Right ventricle myocardium inferior (tissue), 1 donor: ENCODE measurements around the gene MAP3K20. TPM values are rescaled to one million over a fixed set of nuclear protein-coding genes. Genes with fewer than 3 reads are reported as not detected.
"Not testable (repeated sequence)": the region's sequence is repeated elsewhere in the genome, so short reads cannot be mapped to it uniquely, and the experiment has no call there.

Source experiments
- ATAC-seq: fragments of 200-7000 bp; cut with Tn5 transposase; one replicate; pipeline ENCODE4 v1.9.1; 2020; ENCODE audit warnings: mild to moderate bottlenecking, moderate library complexity
- DNase-seq: peaks from one replicate; pipeline ENCODE4 v3.0.0; 2021; ENCODE audit errors: missing footprints
- intact Hi-C: fragments of 100-400 bp; cut with DNase I; formaldehyde crosslinking; loops from one replicate; pipeline ENCODE4 v1.11.0; 2022
- total RNA-seq: library from RNA; stranded (reverse); fragmentation: NEBNext Ultra II Directional; extraction: Animal tissue kit (Norgen Biotek cat#: 25700); gene quantifications from one replicate; pipeline ENCODE4 v1.2.1, GENCODE V29; 2021
- donor health status: DM: no; HTN: yes; CAD: no; lungs with severe emphysema.

MAP3K20 gene
- total RNA-seq, 1 donor from 2014 or later = 435 TPM

- intact Hi-C loops = loop anchor here (2.0 kb wide), 1 partner anchor 41 kb away; no protein-coding TSS in a partner anchor
- no peak for ATAC-seq
- DNase-seq = no peak
Measured at GRCh38 chr2:173077506-173078177, 2.0 kb downstream of the MAP3K20 start.

GRCh38 chr2:173079141-173079540, 3.5 kb downstream of the MAP3K20 start:
- ATAC-seq (no peak), DNase-seq (no peak)
- intact Hi-C loops = no loop called here

- no peak for DNase-seq
- intact Hi-C loops = no loop called here
Measured at GRCh38 chr2:173079973-173080860, 4.6 kb downstream of the MAP3K20 start.

GRCh38 chr2:173086518-173087213, 11.0 kb downstream of the MAP3K20 start:
- DNase-seq = no peak
- intact Hi-C loops = loop anchor here (5.0 kb wide), 1 partner anchor 106 kb away; no protein-coding TSS in a partner anchor
- ATAC-seq = no peak

More at GRCh38 chr2:173079973-173080860, 4.6 kb downstream of the MAP3K20 start:
- ATAC-seq = no peak

GRCh38 chr2:173087214-173087581, 11.6 kb downstream of the MAP3K20 start:
- intact Hi-C loops = loop anchor here (5.0 kb wide), 1 partner anchor 105 kb away; no protein-coding TSS in a partner anchor
- ATAC-seq (no peak), DNase-seq (no peak)

- ATAC-seq (no peak), DNase-seq (no peak)
- intact Hi-C loops = loop anchor here (5.0 kb wide), 1 partner anchor 104 kb away; no protein-coding TSS in a partner anchor
Measured at GRCh38 chr2:173087793-173088496, 12.3 kb downstream of the MAP3K20 start.

- no peak for DNase-seq
- intact Hi-C loops = loop anchor here (5.0 kb wide), 2 partner anchors 63 to 117 kb away; no protein-coding TSS in a partner anchor
- peak; percentile 82 for ATAC-seq
Measured at GRCh38 chr2:173090276-173090877, 14.7 kb downstream of the MAP3K20 start.

- no peak for DNase-seq
- intact Hi-C loops = loop anchor here (5.0 kb wide), 2 partner anchors 64 to 116 kb away; no protein-coding TSS in a partner anchor
- ATAC-seq = peak; percentile 81
Measured at GRCh38 chr2:173090973-173091660, 15.5 kb downstream of the MAP3K20 start.

- intact Hi-C loops = loop anchor here (5.0 kb wide), 2 partner anchors 65 to 115 kb away; no protein-coding TSS in a partner anchor
Measured at GRCh38 chr2:173091910-173092309, 16.3 kb downstream of the MAP3K20 start.

GRCh38 chr2:173092844-173093402, 17.3 kb downstream of the MAP3K20 start:
- DNase-seq (no peak), ATAC-seq (no peak)
- intact Hi-C loops = loop anchor here (5.0 kb wide), 2 partner anchors 66 to 114 kb away; no protein-coding TSS in a partner anchor

More at GRCh38 chr2:173091910-173092309, 16.3 kb downstream of the MAP3K20 start:
- ATAC-seq (no peak), DNase-seq (no peak)

GRCh38 chr2:173093617-173094016, 18.0 kb downstream of the MAP3K20 start:
- not testable (repeated sequence) for DNase-seq, ATAC-seq
- intact Hi-C loops = loop anchor here (5.0 kb wide), 2 partner anchors 66 to 114 kb away; no protein-coding TSS in a partner anchor

GRCh38 chr2:173094731-173095130, 19.1 kb downstream of the MAP3K20 start:
- intact Hi-C loops = loop anchor here (5.0 kb wide), 2 partner anchors 67 to 113 kb away; no protein-coding TSS in a partner anchor
- ATAC-seq (no peak), DNase-seq (no peak)

GRCh38 chr2:173095356-173095755, 19.7 kb downstream of the MAP3K20 start:
- DNase-seq = no peak
- intact Hi-C loops = no loop called here

GRCh38 chr2:173099271-173099670, 23.6 kb downstream of the MAP3K20 start:
- intact Hi-C loops = no loop called here
- ATAC-seq = no peak
- no peak for DNase-seq

More at GRCh38 chr2:173095356-173095755, 19.7 kb downstream of the MAP3K20 start:
- no peak for ATAC-seq

- ATAC-seq (no peak), DNase-seq (no peak)
- intact Hi-C loops = no loop called here
Measured at GRCh38 chr2:173099804-173100203, 24.2 kb downstream of the MAP3K20 start.

GRCh38 chr2:173101687-173102086, 26.0 kb downstream of the MAP3K20 start:
- intact Hi-C loops = no loop called here
- no peak for DNase-seq

GRCh38 chr2:173104156-173104555, 28.5 kb downstream of the MAP3K20 start:
- DNase-seq (no peak), ATAC-seq (no peak)
- intact Hi-C loops = no loop called here

More at GRCh38 chr2:173101687-173102086, 26.0 kb downstream of the MAP3K20 start:
- ATAC-seq = peak; percentile 62
